ENCODE measurements around the gene THEMIS.

The THEMIS gene

DNA sequence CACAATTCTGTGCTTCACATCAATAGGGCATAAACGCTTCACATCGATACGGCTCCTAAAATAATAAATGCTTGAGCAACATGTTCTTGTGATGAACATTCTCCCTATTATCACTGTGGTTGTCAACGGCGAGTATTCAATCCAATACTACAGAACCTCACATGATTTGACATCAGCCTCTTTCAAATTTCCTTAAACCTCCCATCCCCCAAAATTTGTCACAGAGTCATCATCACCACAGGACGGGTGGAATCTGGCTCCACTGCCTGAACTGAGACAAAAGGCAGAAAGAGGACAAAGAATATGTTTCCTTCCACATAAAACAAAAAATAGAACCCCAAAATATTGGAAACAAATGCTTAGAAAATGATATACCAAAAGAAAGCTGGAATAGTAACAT is 7.3 kb downstream of the THEMIS start:
- TF ChIP-seq MAX (IDR thresholded peaks at IDR 0.05) (no peak), FOXM1 (IDR thresholded peaks at IDR 0.05; ENCODE audit: borderline replicate concordance, low read depth) (no peak), NFIC (IDR thresholded peaks at IDR 0.05) (no peak), TCF12 (IDR thresholded peaks at IDR 0.05; ENCODE audit: low read depth) (no peak), TEAD4 (IDR thresholded peaks at IDR 0.05) (no peak), EP300 (IDR thresholded peaks at IDR 0.05; ENCODE audit: borderline replicate concordance) (no peak), ZBTB7A (IDR thresholded peaks at IDR 0.05; ENCODE audit: low read depth) (no peak), RAD21 (IDR thresholded peaks at IDR 0.05; ENCODE audit: low read depth) (no peak), CREB1 (IDR thresholded peaks at IDR 0.05; ENCODE audit: low read depth) (no peak), TAF1 (IDR thresholded peaks at IDR 0.05; ENCODE audit: low read depth) (no peak), USF1 (IDR thresholded peaks at IDR 0.05) (no peak), YY1 (IDR thresholded peaks at IDR 0.05; ENCODE audit: low read depth) (no peak), EGR1 (IDR thresholded peaks at IDR 0.05) (no peak), CEBPB (IDR thresholded peaks at IDR 0.05) (no peak)
- TF ChIP-seq, protein P1, sequence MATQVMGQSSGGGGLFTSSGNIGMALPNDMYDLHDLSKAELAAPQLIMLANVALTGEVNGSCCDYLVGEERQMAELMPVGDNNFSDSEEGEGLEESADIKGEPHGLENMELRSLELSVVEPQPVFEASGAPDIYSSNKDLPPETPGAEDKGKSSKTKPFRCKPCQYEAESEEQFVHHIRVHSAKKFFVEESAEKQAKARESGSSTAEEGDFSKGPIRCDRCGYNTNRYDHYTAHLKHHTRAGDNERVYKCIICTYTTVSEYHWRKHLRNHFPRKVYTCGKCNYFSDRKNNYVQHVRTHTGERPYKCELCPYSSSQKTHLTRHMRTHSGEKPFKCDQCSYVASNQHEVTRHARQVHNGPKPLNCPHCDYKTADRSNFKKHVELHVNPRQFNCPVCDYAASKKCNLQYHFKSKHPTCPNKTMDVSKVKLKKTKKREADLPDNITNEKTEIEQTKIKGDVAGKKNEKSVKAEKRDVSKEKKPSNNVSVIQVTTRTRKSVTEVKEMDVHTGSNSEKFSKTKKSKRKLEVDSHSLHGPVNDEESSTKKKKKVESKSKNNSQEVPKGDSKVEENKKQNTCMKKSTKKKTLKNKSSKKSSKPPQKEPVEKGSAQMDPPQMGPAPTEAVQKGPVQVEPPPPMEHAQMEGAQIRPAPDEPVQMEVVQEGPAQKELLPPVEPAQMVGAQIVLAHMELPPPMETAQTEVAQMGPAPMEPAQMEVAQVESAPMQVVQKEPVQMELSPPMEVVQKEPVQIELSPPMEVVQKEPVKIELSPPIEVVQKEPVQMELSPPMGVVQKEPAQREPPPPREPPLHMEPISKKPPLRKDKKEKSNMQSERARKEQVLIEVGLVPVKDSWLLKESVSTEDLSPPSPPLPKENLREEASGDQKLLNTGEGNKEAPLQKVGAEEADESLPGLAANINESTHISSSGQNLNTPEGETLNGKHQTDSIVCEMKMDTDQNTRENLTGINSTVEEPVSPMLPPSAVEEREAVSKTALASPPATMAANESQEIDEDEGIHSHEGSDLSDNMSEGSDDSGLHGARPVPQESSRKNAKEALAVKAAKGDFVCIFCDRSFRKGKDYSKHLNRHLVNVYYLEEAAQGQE (IDR thresholded peaks at IDR 0.05; ENCODE audit: low read depth), result no peak

- TF ChIP-seq RAD21 (IDR thresholded peaks at IDR 0.05; ENCODE audit: low read depth) (no peak), TCF12 (IDR thresholded peaks at IDR 0.05; ENCODE audit: low read depth) (no peak), MAX (IDR thresholded peaks at IDR 0.05) (no peak), EGR1 (IDR thresholded peaks at IDR 0.05) (no peak), CEBPB (IDR thresholded peaks at IDR 0.05) (no peak), ZBTB7A (IDR thresholded peaks at IDR 0.05; ENCODE audit: low read depth) (no peak), NFIC (IDR thresholded peaks at IDR 0.05) (no peak), TEAD4 (IDR thresholded peaks at IDR 0.05) (no peak), EP300 (IDR thresholded peaks at IDR 0.05; ENCODE audit: borderline replicate concordance) (no peak), FOXM1 (IDR thresholded peaks at IDR 0.05; ENCODE audit: borderline replicate concordance, low read depth) (no peak), CREB1 (IDR thresholded peaks at IDR 0.05; ENCODE audit: low read depth) (no peak), USF1 (IDR thresholded peaks at IDR 0.05) (no peak), YY1 (IDR thresholded peaks at IDR 0.05; ENCODE audit: low read depth) (no peak), TAF1 (IDR thresholded peaks at IDR 0.05; ENCODE audit: low read depth) (no peak)
- TF ChIP-seq, protein P1 (IDR thresholded peaks at IDR 0.05; ENCODE audit: low read depth), result no peak
Observed at GRCh38 chr6:127891731-127892326, 9.0 kb downstream of the THEMIS start.

GRCh38 chr6:127886603-127887002 is 14.3 kb downstream of the THEMIS start:
- TF ChIP-seq RAD21 (IDR thresholded peaks at IDR 0.05; ENCODE audit: low read depth), result no peak
- TF ChIP-seq CEBPB (IDR thresholded peaks at IDR 0.05), result no peak
- no peak for TF ChIP-seq ZBTB7A (IDR thresholded peaks at IDR 0.05; ENCODE audit: low read depth)
- TF ChIP-seq TAF1 (IDR thresholded peaks at IDR 0.05; ENCODE audit: low read depth), result no peak
- no peak for TF ChIP-seq EGR1 (IDR thresholded peaks at IDR 0.05)

GRCh38 chr6:127884134-127884533 is 16.7 kb downstream of the THEMIS start:
- TF ChIP-seq CEBPB (IDR thresholded peaks at IDR 0.05) (no peak), MAX (IDR thresholded peaks at IDR 0.05) (no peak), TEAD4 (IDR thresholded peaks at IDR 0.05) (no peak), EGR1 (IDR thresholded peaks at IDR 0.05) (no peak), CREB1 (IDR thresholded peaks at IDR 0.05; ENCODE audit: low read depth) (no peak), ZBTB7A (IDR thresholded peaks at IDR 0.05; ENCODE audit: low read depth) (no peak), USF1 (IDR thresholded peaks at IDR 0.05) (no peak), YY1 (IDR thresholded peaks at IDR 0.05; ENCODE audit: low read depth) (no peak), TCF12 (IDR thresholded peaks at IDR 0.05; ENCODE audit: low read depth) (no peak), RAD21 (IDR thresholded peaks at IDR 0.05; ENCODE audit: low read depth) (no peak), NFIC (IDR thresholded peaks at IDR 0.05) (no peak), FOXM1 (IDR thresholded peaks at IDR 0.05; ENCODE audit: borderline replicate concordance, low read depth) (no peak), TAF1 (IDR thresholded peaks at IDR 0.05; ENCODE audit: low read depth) (no peak), EP300 (IDR thresholded peaks at IDR 0.05; ENCODE audit: borderline replicate concordance) (no peak)
- TF ChIP-seq, protein P1 (IDR thresholded peaks at IDR 0.05; ENCODE audit: low read depth), result no peak
